Activated T-cell treated with anti-CD3 and anti-CD28 coated beads, Interleukin-2, amount 50 U/mL, for 24 hours (primary cell): ENCODE results near the gene TTC38.

Experiments
- DNase-seq: peaks from one replicate; pipeline ENCODE4 v3.0.0-alpha.2; 2020
- H3K27ac Mint-ChIP-seq: 2 replicates; pipeline ENCODE4 v1.8.0; 2020; ENCODE audit warnings: mild to moderate bottlenecking, mixed read lengths
- H3K27me3 Mint-ChIP-seq: 2 replicates; pipeline ENCODE4 v1.8.0; 2020; ENCODE audit warnings: mixed read lengths
- H3K36me3 Mint-ChIP-seq: 2 replicates; pipeline ENCODE4 v1.8.0; 2020; ENCODE audit warnings: low read depth, mixed read lengths
- H3K4me1 Mint-ChIP-seq: 2 replicates; pipeline ENCODE4 v1.8.0; 2020; ENCODE audit warnings: low read depth, mixed read lengths
- H3K4me3 Mint-ChIP-seq: 2 replicates; pipeline ENCODE4 v1.8.0; 2020; ENCODE audit warnings: mild to moderate bottlenecking, moderate library complexity, mixed read lengths
- H3K9me3 Mint-ChIP-seq: 2 replicates; pipeline ENCODE4 v1.8.0; 2020; ENCODE audit warnings: mixed read lengths

Gene TTC38

GRCh38 chr22:46292173-46292572 is 24.4 kb downstream of the TTC38 start:
- no peaks in the 10 kb centered on the region for H3K27me3 Mint-ChIP-seq
- H3K9me3 Mint-ChIP-seq: peaks cover 4% of the 10 kb centered on the region
- peaks cover 32% of the 10 kb centered on the region for H3K4me1 Mint-ChIP-seq
- H3K4me3 Mint-ChIP-seq: no peak overlapping the region
- no peak for DNase-seq
- H3K27ac Mint-ChIP-seq: no peak overlapping the region
- H3K36me3 Mint-ChIP-seq: peaks cover 25% of the 10 kb centered on the region

DNA sequence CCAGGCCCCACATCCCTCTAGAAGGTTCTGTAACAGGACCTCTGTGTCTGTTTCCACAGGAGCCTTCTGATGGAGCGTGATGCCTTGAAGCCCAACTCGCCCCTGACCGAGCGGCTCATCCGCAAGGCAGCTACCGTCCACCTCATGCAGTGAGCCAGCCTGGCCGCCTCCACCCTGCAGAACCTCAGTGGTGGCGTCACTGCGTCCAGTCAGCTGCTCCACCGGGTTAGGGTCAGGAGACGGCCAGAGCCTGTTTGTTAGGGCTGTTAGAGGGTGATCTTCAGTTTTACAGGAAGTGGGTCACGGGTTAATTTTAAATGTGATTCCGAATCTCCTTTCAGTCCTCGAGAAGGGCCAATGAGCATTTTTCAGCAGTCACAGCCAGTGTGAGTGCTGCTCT is 24.9 kb downstream of the TTC38 start:
- H3K27me3 Mint-ChIP-seq: peaks cover 4% of the 10 kb centered on the region
- peaks cover 4% of the 10 kb centered on the region for H3K9me3 Mint-ChIP-seq
- peaks cover 27% of the 10 kb centered on the region for H3K36me3 Mint-ChIP-seq
- no peak overlapping the region for H3K27ac Mint-ChIP-seq
- no peak for DNase-seq
- no peak overlapping the region for H3K4me3 Mint-ChIP-seq
- H3K4me1 Mint-ChIP-seq: peaks cover 32% of the 10 kb centered on the region

- peaks cover 27% of the 10 kb centered on the region for H3K4me1 Mint-ChIP-seq
- H3K27ac Mint-ChIP-seq: no peak overlapping the region
- H3K27me3 Mint-ChIP-seq: peaks cover 6% of the 10 kb centered on the region
- H3K9me3 Mint-ChIP-seq: peaks cover 4% of the 10 kb centered on the region
- peaks cover 32% of the 10 kb centered on the region for H3K36me3 Mint-ChIP-seq
- no peak overlapping the region for H3K4me3 Mint-ChIP-seq
- DNase-seq: no peak
Measured at GRCh38 chr22:46293577-46294260, 25.9 kb downstream of the TTC38 start.

- Mint-ChIP-seq H3K4me3 (peak overlapping the region; percentile 91), H3K9me3 (peaks cover 4% of the 10 kb centered on the region), H3K36me3 (peaks cover 42% of the 10 kb centered on the region), H3K27ac (no peak overlapping the region), H3K27me3 (peaks cover 9% of the 10 kb centered on the region), H3K4me1 (peaks cover 27% of the 10 kb centered on the region)
- no peak for DNase-seq
Measured at GRCh38 chr22:46294784-46295183, 27.0 kb downstream of the TTC38 start.

DNA sequence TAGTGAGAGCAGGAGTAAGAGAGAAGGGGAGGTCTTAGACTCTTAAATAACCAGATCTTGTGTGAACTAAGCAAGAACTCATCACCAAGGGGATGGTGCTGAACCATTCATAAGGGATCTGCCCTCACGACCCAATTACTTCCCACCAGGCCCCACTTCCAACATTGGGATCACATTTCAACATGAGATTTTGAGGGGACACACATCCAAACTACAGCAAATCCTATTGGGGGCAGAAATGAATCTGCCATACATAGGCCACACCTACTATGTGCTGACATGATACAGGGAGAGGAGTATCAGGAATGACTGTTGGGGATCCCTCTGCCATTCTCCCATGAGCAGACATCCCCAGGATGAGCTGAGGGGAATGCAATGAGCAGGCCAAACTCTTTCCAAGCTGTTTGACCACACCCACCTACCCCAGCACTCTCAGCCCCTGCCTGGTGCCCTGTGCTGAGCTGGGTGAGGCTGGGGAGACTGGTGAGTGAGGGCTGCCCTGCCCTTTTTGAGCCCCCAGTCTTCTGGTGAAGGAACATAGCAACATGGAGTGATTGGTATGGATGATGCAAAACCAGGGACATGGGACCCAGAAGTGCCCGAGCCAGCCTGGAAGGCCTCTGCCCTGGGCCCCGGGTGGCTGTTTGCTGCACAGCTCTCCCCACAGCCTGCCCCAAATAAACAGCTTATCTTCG is 27.6 kb downstream of the TTC38 start:
- peaks cover 4% of the 10 kb centered on the region for H3K9me3 Mint-ChIP-seq
- H3K36me3 Mint-ChIP-seq: peaks cover 47% of the 10 kb centered on the region
- no peak for DNase-seq
- peaks cover 27% of the 10 kb centered on the region for H3K4me1 Mint-ChIP-seq
- H3K4me3 Mint-ChIP-seq: peak overlapping the region; percentile 91
- H3K27me3 Mint-ChIP-seq: peaks cover 9% of the 10 kb centered on the region
- H3K27ac Mint-ChIP-seq: peak overlapping the region; percentile 98

DNA sequence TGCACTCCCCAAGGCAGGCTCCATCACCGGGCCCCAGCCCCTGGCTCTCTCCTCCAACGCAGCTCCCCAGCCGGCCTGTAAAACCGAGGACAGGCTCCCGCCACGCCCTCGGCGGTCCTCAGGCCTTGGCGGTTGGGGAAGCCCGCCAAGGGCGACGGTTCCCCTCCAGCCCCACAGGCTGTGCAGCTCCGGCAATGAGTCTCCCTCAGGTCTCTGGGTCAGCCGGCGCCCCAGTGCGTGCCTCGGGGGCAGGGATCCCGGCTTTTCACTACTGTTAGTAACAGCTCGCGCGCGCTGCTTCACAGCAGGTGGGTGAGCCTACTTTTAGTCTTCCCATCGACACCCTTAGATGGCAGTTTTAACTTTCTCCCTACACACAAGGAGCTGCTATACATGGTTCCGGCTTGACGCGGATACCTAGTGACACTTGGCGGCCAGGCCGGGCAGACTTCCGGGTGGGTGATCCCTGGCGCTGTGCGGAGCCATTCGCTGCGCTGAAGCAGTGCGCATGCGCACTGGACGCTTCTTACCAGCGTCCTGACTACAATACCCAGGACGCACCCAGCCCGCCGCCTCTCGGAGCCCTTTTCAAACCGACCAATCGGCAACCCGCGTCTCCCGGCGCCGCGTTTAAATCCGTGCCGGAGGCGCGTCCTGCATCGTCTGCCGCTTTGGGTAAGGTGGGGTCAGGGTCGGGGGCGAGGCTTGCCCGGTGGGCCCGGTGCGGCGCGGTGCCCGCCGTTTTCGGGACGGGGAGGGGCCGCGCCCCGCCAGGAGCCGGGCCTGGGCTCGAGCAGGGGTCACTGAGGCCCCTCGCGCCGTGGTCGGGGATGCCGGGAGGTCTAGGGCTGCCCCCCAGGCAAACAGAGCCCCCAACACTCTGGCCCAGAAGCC is 28.7 kb downstream of the TTC38 start, which contains the start of gene GTSE1:
GTSE1 (plus strand) TSS at position 614 of the 894 bp plus-strand sequence. CDS start 531 bp downstream, outside the sequence.
- Mint-ChIP-seq H3K4me1 (peaks cover 27% of the 10 kb centered on the region), H3K9me3 (peaks cover 4% of the 10 kb centered on the region), H3K36me3 (peaks cover 56% of the 10 kb centered on the region), H3K4me3 (peak within 1 kb of the TSS; percentile 91), H3K27ac (peak within 1 kb of the TSS; percentile 98), H3K27me3 (peaks cover 9% of the 10 kb centered on the region)
- peak; percentile 95 for DNase-seq

DNA sequence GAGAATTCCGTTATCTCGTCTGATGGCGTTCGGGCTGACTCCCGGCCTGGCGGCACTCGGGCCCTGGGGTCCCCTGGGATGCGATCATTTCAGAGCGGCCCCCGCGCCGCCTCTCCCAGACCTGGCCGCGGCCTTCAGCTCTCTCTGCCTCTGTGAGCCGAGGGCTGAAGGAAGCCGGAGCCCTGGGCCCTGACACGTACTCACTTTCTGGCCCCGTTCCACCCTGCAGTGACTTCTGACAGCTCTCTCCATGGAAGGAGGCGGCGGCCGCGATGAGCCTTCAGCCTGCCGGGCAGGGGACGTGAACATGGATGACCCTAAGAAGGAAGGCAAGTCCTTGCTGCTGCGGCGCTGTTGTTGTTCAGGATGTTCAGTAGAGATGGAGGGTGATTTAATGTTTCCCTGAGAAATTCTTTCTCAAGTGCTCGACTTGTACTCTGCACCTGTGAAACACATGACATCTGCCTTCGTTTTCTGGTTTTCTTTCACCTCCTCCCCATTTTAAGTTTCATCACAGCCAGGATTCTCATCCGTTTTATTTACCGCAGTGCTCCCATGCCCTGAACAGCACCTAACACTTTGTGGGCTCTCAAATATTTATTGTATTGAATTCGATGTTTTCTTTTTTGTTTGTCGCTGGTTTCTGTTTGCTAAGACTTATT is 29.5 kb downstream of the TTC38 start:
- Mint-ChIP-seq H3K27ac (peak overlapping the region; percentile 71), H3K36me3 (peaks cover 53% of the 10 kb centered on the region), H3K27me3 (peaks cover 9% of the 10 kb centered on the region), H3K9me3 (peaks cover 2% of the 10 kb centered on the region), H3K4me1 (peaks cover 27% of the 10 kb centered on the region), H3K4me3 (peak overlapping the region; percentile 91)
- DNase-seq: no peak

DNA sequence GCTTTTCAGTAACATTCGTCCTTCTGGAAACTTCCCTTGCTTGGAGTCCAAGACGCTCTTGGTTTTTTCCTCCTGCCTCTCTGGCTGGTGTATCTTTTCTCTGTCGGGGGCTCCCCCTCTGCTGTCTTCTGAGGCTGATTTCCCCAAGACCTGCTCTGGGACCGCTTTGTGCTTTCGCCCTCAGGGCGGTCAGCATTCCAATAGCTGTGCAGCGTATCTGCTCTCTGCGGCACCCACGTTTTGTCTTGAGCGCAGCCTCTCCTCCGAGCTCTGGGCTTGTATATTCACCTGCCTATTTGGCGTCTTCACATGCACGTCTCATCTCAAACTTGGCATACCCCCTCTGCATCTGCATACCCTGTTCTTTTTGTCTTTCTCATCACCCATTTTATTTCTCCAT is 31.3 kb downstream of the TTC38 start:
- H3K4me1 Mint-ChIP-seq: peaks cover 20% of the 10 kb centered on the region
- DNase-seq: no peak
- peaks cover 9% of the 10 kb centered on the region for H3K27me3 Mint-ChIP-seq
- peaks cover 47% of the 10 kb centered on the region for H3K36me3 Mint-ChIP-seq
- no peaks in the 10 kb centered on the region for H3K9me3 Mint-ChIP-seq
- no peak overlapping the region for H3K27ac Mint-ChIP-seq
- no peak overlapping the region for H3K4me3 Mint-ChIP-seq

DNA sequence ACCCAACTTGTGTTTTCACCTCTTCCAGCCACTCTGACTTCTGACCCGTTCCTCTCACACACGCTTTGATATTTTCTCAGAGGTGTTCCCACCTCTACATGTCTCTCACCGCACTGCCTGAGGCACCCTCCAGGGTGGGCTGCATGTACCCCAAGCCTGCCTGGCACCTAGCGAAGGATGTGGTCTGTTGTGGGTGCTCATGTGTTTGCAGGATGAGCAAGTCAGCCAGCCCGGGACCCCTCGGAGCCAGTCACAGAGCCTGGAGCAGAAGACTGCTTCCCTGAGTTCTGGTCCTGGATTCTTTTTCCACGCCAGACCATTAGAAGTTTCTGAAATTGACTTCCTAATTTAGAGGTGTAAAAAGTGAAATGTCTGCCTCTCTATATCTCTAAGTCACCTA is 32.7 kb downstream of the TTC38 start:
- Mint-ChIP-seq H3K27me3 (peaks cover 9% of the 10 kb centered on the region), H3K27ac (no peak overlapping the region), H3K9me3 (no peaks in the 10 kb centered on the region), H3K4me1 (peaks cover 17% of the 10 kb centered on the region), H3K36me3 (peaks cover 49% of the 10 kb centered on the region), H3K4me3 (no peak overlapping the region)
- DNase-seq: no peak

GRCh38 chr22:46303347-46303965 is 35.6 kb downstream of the TTC38 start:
- Mint-ChIP-seq H3K4me3 (no peak overlapping the region), H3K4me1 (peaks cover 8% of the 10 kb centered on the region), H3K27me3 (peaks cover 5% of the 10 kb centered on the region), H3K9me3 (no peaks in the 10 kb centered on the region), H3K36me3 (peaks cover 40% of the 10 kb centered on the region), H3K27ac (no peak overlapping the region)
- DNase-seq: no peak

GRCh38 chr22:46308283-46308988 is 40.6 kb downstream of the TTC38 start:
- no peaks in the 10 kb centered on the region for H3K9me3 Mint-ChIP-seq
- no peak overlapping the region for H3K27ac Mint-ChIP-seq
- no peak for DNase-seq
- H3K4me1 Mint-ChIP-seq: peaks cover 7% of the 10 kb centered on the region
- H3K27me3 Mint-ChIP-seq: no peaks in the 10 kb centered on the region
- H3K4me3 Mint-ChIP-seq: no peak overlapping the region
- peaks cover 34% of the 10 kb centered on the region for H3K36me3 Mint-ChIP-seq

GRCh38 chr22:46309526-46310085 is 41.8 kb downstream of the TTC38 start:
- Mint-ChIP-seq H3K36me3 (peaks cover 37% of the 10 kb centered on the region), H3K27me3 (no peaks in the 10 kb centered on the region), H3K4me3 (no peak overlapping the region), H3K4me1 (peaks cover 7% of the 10 kb centered on the region), H3K27ac (no peak overlapping the region), H3K9me3 (no peaks in the 10 kb centered on the region)
- no peak for DNase-seq

GRCh38 chr22:46312056-46312455 is 44.2 kb downstream of the TTC38 start:
- Mint-ChIP-seq H3K27ac (no peak overlapping the region), H3K4me1 (peaks cover 3% of the 10 kb centered on the region), H3K4me3 (no peak overlapping the region), H3K27me3 (no peaks in the 10 kb centered on the region), H3K9me3 (no peaks in the 10 kb centered on the region), H3K36me3 (peaks cover 51% of the 10 kb centered on the region)
- no peak for DNase-seq
